HepG2 (cell line): ENCODE measurements around the gene SEMA4F.

Experiments used
- ATF3 ChIP-seq: sonication (generic); formaldehyde crosslinking; IDR thresholded peaks from 2 replicates; pipeline ENCODE4 v1.4.0; 2020; ENCODE audit warnings: missing genetic modification reagents
- POLR2A ChIP-seq, 2 experiments: IDR thresholded peaks; 2 replicates each; pipeline ENCODE4 v1.6.1; 2011; ENCODE audit warnings: low read depth in 2 of 2, low read length in 2 of 2, mild to moderate bottlenecking in 1 of 2, moderate library complexity in 1 of 2; ENCODE audit not compliant: insufficient read depth in 1 of 2
- RFX5 ChIP-seq: IDR thresholded peaks from 2 replicates; pipeline ENCODE4 v1.6.1; 2011; ENCODE audit warnings: low read depth, low read length, improper control_type of control experiment
- ZBTB4 ChIP-seq: sonication (generic); formaldehyde crosslinking; IDR thresholded peaks from 2 replicates; pipeline ENCODE4 v1.4.0; 2020; ENCODE audit warnings: missing genetic modification reagents, mild to moderate bottlenecking, borderline replicate concordance

GRCh38 chr2:74704216-74704615 lies 50.2 kb downstream of the SEMA4F start:
- TF ChIP-seq POLR2A (IDR thresholded peaks at IDR 0.05; ENCODE audit: insufficient read depth in 1 of 2, low read depth in 2 of 2, low read length in 2 of 2): no peak
- no peak for TF ChIP-seq RFX5
- TF ChIP-seq ZBTB4 (CRISPR knock-in tag): no peak
- no peak for TF ChIP-seq ATF3 (CRISPR knock-in tag)
